Measurements from ENCODE around the gene NEK11.
"Not testable (repeated sequence)": the region's sequence is repeated elsewhere in the genome, so short reads cannot be mapped to it uniquely, and the experiment has no call there.

The NEK11 gene

DNA sequence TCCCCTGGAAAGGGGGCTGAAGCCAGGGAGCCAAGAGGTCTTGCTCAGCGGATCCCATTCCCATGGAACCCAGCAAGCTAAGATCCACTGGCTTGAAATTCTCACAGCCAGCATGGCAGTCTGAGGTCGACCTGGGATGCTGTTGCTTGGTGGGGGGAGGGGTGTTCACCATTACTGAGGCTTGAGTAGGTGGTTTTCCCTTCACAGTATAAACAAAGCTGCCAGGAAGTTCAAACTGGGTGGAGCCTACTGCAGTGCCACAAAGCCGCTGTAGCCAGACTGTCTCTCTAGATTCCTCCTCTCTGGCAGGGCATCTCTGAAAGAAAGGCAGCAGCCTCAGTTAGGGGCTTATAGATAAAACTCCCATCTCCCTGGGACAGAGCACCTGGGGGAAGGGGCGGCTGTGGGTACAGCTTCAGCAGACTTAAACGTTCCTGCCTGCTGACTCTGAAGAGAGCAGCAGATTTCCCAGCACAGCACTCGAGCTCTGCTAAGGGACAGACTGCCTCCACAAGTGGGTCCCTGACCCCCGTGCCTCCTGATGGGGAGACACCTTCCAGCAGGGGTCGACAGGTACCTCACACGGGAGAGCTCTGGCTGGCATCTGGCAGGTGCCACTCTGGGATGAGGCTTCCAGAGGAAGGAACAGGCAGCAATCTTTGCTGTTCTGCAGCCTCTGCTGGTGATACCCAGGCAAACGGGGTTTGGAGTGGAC is 15.8 kb downstream of the NEK11 start:
- not testable (repeated sequence) for DNase-seq (ENCODE audit: low spot score)

- no peak for DNase-seq (ENCODE audit: low spot score)
Observed at GRCh38 chr3:131047582-131047981, 20.9 kb downstream of the NEK11 start.

DNA sequence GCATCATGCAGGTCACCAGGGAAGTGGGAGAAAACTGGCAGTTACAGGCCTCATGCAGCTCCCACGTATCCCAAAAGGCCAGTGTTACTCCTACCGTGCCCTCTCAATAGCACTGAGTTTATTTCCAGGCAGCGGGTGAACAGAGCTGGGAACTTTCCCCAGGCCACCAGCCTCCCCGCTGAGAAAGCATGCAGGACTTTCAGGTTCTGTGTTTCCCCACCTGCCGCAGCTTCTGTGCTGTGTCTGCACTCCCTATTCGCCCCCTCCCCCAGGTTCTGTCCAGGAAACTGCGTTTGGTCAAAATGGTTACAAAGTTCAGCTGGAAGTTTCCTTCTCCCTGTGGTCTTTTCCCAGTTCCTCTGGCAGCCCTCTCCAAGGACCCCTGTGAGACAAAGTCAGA is 21.4 kb downstream of the NEK11 start:
- DNase-seq (ENCODE audit: low spot score): no peak

DNA sequence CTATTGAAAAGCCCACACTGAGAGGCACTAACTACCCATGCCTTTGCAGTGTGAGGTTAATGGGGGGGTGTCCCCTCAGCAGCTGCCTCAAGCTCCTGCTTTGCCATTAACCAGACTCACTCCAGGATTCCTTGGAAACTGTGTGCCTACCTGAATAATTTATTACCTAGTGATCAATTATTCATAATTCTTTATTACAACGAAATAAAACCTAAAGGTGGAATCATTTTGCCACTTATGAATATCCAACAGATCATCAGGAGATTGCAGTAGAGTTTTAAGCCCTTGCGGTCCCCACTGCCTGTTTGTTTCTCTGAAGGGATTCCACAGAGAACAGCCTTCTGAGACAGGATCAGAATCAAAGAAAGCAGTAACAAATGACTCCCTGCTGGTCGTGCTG is 23.3 kb downstream of the NEK11 start:
- no peak for DNase-seq (ENCODE audit: low spot score)

DNA sequence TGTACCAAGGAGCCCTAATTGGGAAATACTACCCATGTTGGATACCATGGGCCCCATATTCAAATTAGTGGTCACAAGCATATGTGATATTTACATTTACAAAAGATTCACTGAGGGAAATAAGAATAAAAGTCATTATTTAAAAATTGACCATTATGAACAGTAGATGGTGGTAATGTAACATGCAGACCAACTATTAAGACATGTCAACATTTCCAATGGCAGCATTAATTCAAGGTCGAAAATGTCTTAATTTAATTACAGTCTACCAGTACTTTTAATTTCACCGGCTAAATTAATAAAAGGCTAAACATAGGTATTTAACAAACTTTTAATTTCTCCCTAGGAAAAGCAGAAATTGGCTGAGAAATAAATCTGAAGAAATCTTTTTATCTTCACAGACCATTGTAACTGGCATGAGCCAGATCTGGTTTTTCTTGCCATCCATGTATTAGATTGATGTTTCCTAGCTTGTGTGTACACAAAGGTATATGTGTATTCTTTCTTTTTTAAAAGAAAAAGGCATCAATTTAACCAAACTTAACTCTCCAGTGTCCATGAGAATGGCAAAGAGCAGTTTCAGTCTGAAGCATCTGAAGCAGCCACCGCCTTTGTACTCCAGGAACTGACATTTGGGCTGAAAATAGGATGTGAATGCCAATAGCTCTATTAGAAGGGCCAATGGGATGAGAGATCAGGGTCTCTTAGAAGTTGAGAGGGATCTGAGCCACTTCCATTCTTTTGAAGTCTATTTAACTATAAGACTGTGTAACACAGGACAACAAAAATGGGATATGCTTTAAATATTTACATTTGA is 26.6 kb downstream of the NEK11 start:
- DNase-seq (ENCODE audit: low spot score): no peak

DNA sequence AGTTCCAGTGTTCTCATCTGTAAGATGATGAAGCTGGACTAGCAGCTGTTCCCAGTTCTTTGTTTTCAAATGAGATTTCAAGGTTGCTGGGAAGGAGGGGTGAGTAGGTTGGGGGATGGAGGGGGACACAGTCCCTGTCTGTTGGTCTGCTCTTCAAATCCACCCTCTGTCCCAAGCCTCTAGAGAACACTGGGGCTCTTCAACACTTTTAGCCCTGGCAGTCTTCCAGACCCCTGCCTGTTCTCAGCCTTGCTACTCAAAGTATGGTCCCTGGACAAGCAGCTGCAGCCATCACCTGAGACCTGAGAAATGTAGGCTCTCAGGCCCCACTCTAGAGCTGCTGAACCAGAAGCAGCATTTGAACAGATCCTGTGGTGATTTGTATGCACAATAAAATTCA is 41.3 kb downstream of the NEK11 start:
- no peak for DNase-seq (ENCODE audit: low spot score)

GRCh38 chr3:131072099-131072559 is 45.5 kb downstream of the NEK11 start:
- DNase-seq (ENCODE audit: low spot score): no peak

GRCh38 chr3:131072845-131073244 is 46.2 kb downstream of the NEK11 start:
- DNase-seq (ENCODE audit: low spot score): no peak

DNA sequence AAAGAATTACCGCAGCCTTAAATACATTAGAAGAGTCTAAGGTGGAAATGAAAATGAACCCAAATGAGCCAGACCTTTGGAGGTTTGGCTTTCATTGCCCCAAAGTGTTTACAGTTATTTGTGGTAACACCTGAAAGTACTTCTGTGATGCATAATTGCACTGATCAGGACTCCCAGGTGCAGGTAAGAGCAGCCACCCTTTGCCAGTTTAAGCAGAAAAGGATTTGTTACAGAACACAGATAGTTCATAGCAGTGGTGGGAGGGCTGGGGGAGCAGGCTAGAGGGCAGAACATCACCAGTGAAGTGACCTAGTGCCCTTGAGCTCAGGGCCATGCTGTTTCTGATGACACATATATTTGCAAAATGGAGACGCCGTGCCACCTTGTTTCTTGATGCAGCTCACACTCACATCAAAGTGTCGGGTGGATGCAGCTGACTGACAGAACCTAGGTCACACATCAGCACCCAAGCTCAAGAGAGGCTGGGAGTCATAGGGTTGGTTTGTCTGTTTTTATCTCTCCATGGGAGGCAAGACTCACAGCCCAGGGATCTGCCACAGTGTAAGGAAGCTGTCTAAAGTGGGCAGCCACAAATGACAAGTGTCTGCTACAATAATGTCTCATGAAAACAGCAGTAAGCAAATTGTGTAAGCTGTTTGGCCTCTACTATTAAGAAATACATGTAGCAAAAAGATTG is 49.1 kb downstream of the NEK11 start:
- DNase-seq (ENCODE audit: low spot score): no peak

- DNase-seq (ENCODE audit: low spot score): peak; percentile 48
Observed at GRCh38 chr3:131077904-131078303, 51.2 kb downstream of the NEK11 start.

GRCh38 chr3:131079086-131079485 is 52.4 kb downstream of the NEK11 start:
- DNase-seq (ENCODE audit: low spot score): no peak

DNA sequence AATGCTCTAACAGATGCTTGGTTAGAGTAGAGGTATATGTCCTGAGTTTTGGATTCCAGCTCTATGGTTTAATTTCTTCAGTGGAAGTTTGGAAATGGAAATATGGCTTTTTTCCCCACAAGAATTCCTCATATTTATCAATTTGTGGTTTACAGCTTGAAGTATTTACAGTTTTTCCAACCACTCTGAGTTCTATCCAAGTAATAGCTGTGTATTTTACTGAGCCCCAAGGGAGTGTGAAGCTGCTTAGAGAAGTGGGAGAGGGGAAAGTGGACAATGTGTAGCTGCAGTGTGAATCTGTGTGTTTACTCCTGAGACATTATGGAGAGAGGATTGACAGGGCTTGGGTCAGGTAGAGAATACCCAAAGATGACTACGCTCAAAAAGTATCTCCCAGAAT is 54.5 kb downstream of the NEK11 start:
- no peak for DNase-seq (ENCODE audit: low spot score)

DNA sequence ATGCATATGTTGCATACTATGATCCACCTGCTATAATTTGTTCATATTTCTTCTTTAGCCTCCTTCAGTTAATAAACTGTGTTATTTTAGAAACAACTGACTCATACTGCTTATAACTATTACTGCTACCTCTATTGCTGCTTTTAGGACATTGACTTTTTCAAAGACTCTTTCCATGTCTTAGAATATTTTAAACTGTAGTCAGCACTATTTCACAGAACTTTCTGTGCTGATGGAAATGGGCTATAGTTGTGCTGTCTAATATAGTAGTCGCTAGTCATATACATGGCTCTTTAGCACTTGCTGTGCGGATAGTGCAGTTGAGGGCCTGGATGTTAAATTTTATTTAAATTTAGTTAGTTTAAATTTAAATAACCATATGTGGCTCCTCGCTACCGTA is 55.6 kb downstream of the NEK11 start:
- no peak for DNase-seq (ENCODE audit: low spot score)

DNA sequence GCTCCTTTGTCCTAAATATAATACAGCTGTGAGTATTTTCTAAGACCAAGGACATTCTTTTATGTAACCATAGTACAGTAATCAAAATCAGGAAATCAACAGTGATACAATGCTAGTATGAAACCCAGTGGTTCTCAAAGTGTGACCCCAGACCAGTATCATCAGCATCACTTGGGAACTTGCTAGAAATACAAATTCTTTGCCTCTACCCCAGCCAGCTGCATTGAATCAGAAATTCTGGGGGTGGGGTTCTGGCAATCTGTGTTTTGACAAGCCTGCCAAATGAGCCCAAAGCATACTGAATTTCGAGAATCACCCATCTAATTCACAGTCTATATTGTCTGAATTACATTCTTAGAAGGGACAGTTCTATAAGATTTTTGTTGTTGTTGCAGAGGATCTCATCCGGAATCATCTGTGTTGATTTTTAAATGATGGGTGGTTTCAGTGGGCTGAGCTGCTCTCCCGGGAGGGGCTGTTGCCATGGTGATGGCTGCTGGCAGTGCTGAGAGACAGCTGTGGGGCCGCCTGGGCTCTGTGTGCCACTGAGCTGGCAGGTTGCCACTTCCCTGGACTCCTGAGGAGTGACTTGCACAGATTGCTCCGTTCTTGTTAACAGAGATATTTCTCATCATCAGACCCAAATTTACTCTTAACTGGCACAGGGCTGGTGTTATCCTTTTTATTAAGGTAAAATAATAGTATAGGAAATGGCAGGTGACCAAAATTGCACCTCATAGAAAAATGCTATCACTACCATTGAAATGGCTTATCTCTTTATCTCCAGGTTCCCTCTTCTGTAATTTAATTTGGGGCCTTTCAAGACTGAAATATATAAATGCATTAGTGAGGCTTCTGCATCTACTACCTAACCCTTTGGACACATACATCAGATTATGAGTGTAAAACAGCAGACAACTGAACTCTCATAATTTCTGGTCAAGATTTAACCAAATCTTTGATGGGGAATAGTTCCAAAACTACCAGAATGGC is 56.5 kb downstream of the NEK11 start:
- peak; percentile 53 for DNase-seq (ENCODE audit: low spot score)

DNA sequence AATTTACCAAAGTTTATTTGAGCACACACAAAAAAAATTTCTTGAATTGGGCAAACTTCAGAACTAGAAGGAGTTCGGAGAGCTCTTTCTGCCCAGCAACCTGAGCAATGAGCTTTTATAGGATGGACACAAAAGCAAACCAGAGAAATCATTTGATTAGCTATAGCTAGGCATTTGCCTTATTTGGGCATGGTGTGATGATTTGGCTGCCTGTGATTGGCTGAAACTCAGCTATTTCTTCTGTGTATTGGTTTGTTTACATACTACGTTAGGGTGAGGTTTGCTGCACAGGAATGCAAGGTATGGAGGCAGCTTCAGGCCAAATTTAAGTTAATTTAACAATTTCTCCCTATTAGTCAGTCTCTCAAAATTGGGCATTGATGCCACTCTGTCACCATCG is 65.1 kb downstream of the NEK11 start:
- peak; percentile 24 for DNase-seq (ENCODE audit: low spot score)

DNA sequence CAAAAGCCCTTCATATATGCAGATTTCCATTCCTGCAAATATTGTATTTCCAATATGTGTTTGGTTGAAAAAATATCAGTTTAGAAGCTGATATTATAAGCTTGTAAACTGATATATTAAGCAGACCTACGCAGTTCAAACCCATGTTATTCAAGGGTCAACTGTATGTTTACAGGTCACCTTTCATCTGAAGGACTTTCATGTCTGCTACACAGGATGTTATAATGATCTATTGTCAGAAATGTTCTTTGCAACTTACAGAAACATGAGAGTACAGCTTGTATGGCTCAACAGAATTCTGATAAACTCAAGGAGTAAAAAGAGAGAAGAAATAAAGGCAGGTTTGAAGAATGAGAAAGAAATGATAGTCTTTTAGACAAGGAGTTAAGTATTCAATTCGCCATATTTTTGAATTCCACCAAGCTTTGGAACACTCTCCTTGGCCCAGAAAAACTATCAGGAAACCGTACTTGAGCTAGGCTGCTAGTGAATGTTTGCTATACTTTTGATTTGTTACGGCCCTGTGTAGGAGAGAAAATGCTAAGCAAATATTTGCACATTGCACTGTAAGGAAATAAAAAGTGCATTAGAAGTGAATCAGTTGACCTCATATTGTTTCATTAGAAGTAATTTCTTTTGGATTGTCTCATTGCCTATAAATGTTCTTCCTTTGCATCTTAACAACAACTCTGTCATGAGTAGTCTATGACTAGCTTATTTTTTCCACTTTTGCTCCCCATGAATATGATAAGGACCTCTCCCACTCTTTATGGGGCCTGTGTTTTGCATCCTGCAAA is 81.2 kb downstream of the NEK11 start:
- no peak for DNase-seq (ENCODE audit: low spot score)

DNA sequence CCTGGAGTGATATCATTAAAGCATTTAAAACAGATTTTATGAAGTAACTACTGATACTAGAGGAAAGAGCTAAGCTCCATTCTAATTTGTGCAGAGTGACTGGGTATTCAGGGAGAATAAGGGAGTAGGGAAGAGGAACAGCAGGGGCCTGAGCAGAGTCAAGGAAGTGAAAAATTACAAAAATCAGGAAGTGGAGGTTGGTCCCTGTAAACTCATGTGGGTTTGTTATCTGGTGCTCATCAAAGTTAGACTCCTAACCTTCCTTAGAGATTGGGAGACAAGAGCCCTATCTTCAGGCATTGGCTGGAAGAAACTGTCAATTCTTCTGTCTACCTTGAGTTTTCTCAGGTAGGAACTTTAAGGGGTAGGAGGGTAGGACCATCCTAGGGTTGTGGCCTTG is 82.5 kb downstream of the NEK11 start:
- DNase-seq (ENCODE audit: low spot score): no peak

- no peak for DNase-seq (ENCODE audit: low spot score)
Observed at GRCh38 chr3:131110087-131110486, 83.4 kb downstream of the NEK11 start.

- no peak for DNase-seq (ENCODE audit: low spot score)
Observed at GRCh38 chr3:131114256-131114655, 87.6 kb downstream of the NEK11 start.

DNA sequence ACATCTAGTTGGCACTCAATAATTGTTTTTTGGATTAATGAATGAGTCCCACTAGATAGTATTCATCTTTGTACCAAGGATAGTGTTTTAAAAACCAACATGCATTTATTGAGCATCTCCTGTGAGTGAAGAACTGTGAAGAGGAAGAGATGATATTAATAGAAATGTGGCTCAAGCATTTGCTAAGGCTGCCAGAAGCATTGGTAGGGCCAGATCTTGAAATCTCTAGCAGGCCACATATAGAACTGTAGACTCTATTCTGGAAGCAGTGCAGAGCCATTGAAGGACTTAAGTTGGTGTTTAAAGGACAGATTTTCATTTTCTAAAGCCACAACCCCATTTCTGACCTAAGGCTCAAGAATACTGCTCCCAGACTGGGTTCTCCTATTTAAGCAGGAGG is 99.0 kb downstream of the NEK11 start:
- DNase-seq (ENCODE audit: low spot score): no peak

- no peak for DNase-seq (ENCODE audit: low spot score)
Observed at GRCh38 chr3:131140891-131141290, 114.2 kb downstream of the NEK11 start.

Measured in iPS-NIHi11 (cell line).